Testis (tissue), 2 donors: Measurements from ENCODE around the gene FGF13.

Source experiments
- POLR2A ChIP-seq: fragments of 450-650 bp; IDR thresholded peaks from one replicate; pipeline ENCODE4 v1.6.1; 2017; ENCODE audit warnings: antibody characterized with exemption, mild to moderate bottlenecking, moderate library complexity
- TF ChIP-seq, protein P1 (sequence below), 3 experiments: fragments of 450-650 bp in 2 of 3; fragments of 200-600 bp in 1 of 3; sonication (generic) in 1 of 3; IDR thresholded peaks; one replicate each; pipeline ENCODE4 v1.5.1; 2016 to 2019; ENCODE audit warnings: antibody characterized with exemption in 3 of 3, mild to moderate bottlenecking in 2 of 3, moderate library complexity in 1 of 3

DNA sequence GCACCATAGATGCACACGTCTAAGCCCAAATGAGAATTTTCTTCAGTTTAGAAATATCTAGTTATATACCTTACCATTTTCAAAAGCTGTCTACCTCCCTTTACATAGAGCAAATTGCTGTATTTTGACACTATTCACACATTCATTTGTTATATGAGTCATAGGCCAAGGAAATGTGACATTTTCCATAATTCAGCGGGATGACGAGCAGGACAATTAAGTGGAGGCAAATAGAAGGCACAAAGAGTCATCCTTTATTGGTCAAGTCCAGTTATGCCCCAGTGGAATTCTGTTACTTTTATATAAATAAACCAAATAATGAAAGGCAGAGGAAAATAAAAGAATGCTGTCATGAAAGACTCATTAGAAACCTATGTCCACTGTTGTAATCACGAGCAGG is 27.9 kb downstream of the FGF13 start:
- TF ChIP-seq, protein P1, sequence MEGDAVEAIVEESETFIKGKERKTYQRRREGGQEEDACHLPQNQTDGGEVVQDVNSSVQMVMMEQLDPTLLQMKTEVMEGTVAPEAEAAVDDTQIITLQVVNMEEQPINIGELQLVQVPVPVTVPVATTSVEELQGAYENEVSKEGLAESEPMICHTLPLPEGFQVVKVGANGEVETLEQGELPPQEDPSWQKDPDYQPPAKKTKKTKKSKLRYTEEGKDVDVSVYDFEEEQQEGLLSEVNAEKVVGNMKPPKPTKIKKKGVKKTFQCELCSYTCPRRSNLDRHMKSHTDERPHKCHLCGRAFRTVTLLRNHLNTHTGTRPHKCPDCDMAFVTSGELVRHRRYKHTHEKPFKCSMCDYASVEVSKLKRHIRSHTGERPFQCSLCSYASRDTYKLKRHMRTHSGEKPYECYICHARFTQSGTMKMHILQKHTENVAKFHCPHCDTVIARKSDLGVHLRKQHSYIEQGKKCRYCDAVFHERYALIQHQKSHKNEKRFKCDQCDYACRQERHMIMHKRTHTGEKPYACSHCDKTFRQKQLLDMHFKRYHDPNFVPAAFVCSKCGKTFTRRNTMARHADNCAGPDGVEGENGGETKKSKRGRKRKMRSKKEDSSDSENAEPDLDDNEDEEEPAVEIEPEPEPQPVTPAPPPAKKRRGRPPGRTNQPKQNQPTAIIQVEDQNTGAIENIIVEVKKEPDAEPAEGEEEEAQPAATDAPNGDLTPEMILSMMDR (IDR thresholded peaks at IDR 0.05), result no peak
- TF ChIP-seq POLR2A, result no peak
